H1 (cell line): ENCODE measurements around the gene UBL4B. TPM values are rescaled to one million over a fixed set of nuclear protein-coding genes. Genes with fewer than 3 reads are reported as not detected.

Source experiments
- CTCF ChIA-PET: fragments of 300-600 bp; sonication (Branson Sonifier 250); formaldehyde crosslinking; loops from one replicate; lab custom pipeline; 2021; ENCODE audit not compliant: partially characterized antibody; lab: Charles Lee
- POLR2A ChIA-PET: fragments of 300-600 bp; sonication (Branson Sonifier 250); formaldehyde crosslinking; loops from one replicate; lab custom pipeline; 2021; ENCODE audit warnings: inconsistent platforms; ENCODE audit not compliant: partially characterized antibody; lab: Charles Lee
- DNase-seq, 2 experiments: peaks; one replicate each; pipeline versions ENCODE4 v3.0.0 to v3.0.0-alpha.2; 2010 to 2022; ENCODE audit warnings: low spot score in 2 of 2, low read depth in 1 of 2, mixed read lengths in 1 of 2
- FAIRE-seq: peaks from 2 replicates; lab custom pipeline; 2011; peaks lifted over from hg19 to GRCh38; lab: Jason Lieb, UNC
- H2AFZ ChIP-seq: 2 replicates; pipeline ENCODE4 v1.8.1; 2012; ENCODE audit warnings: low read length, inconsistent platforms
- H2AK5ac ChIP-seq: 2 replicates; pipeline ENCODE4 v1.6.1; 2013; ENCODE audit warnings: low read depth, low read length
- H2BK120ac ChIP-seq: replicated peaks from 2 replicates; pipeline ENCODE3; 2013; ENCODE audit warnings: low read depth, low read length, inconsistent platforms
- H2BK12ac ChIP-seq: 2 replicates; pipeline ENCODE4 v1.6.1; 2013; ENCODE audit warnings: low read depth, low read length
- H2BK15ac ChIP-seq: 2 replicates; pipeline ENCODE4 v1.6.1; 2013; ENCODE audit warnings: low read length
- H2BK20ac ChIP-seq: 2 replicates; pipeline ENCODE4 v1.6.1; 2013; ENCODE audit warnings: low read length
- H2BK5ac ChIP-seq: 2 replicates; pipeline ENCODE4 v1.6.1; 2013; ENCODE audit warnings: low read depth, low read length
- H3K14ac ChIP-seq: 2 replicates; pipeline ENCODE4 v1.6.1; 2013; ENCODE audit warnings: inconsistent platforms; ENCODE audit not compliant: insufficient read length
- H3K18ac ChIP-seq: 2 replicates; pipeline ENCODE4 v1.6.1; 2013; ENCODE audit warnings: low read length; ENCODE audit errors: extremely low read depth
- H3K23ac ChIP-seq: 2 replicates; pipeline ENCODE4 v1.6.1; 2013; ENCODE audit warnings: inconsistent platforms; ENCODE audit not compliant: insufficient read length
- H3K23me2 ChIP-seq: 2 replicates; pipeline ENCODE4 v1.6.1; 2013; ENCODE audit warnings: low read depth, low read length
- H3K27ac ChIP-seq: 2 replicates; pipeline ENCODE4 v1.6.1; 2011; ENCODE audit warnings: low read depth, low read length, inconsistent platforms
- H3K27me3 ChIP-seq, 4 experiments: replicated peaks in 1 of 4; 1 replicate in 1 of 4; 2 replicates in 3 of 4; pipeline versions ENCODE4 v1.6.1 to v1.8.1; 2011 to 2013; ENCODE audit warnings: low read length in 3 of 4, mild to moderate bottlenecking in 3 of 4, inconsistent platforms in 2 of 4, mixed read lengths in 2 of 4, moderate library complexity in 1 of 4; ENCODE audit not compliant: control insufficient read depth in 3 of 4, insufficient read depth in 3 of 4; ENCODE audit errors: extremely low read depth in 1 of 4
- H3K36me3 ChIP-seq, 4 experiments: 2 replicates each; pipeline versions ENCODE4 v1.6.1 to v1.8.1; 2011 to 2013; ENCODE audit warnings: mild to moderate bottlenecking in 4 of 4, low read length in 3 of 4, moderate library complexity in 2 of 4, control low read depth in 1 of 4, inconsistent platforms in 1 of 4; ENCODE audit not compliant: insufficient read depth in 4 of 4, control insufficient read depth in 2 of 4
- H3K4ac ChIP-seq: replicated peaks from 2 replicates; pipeline ENCODE3; 2013; ENCODE audit warnings: low read length, low read depth, mixed read lengths, inconsistent platforms; ENCODE audit not compliant: insufficient read length
- H3K4me1 ChIP-seq, 4 experiments: replicated peaks in 1 of 4; 1 replicate in 1 of 4; 2 replicates in 3 of 4; pipeline versions ENCODE4 v1.6.1 to v1.8.1; 2011 to 2013; ENCODE audit warnings: low read length in 3 of 4, inconsistent platforms in 2 of 4, mixed read lengths in 1 of 4; ENCODE audit not compliant: insufficient read depth in 4 of 4, control insufficient read depth in 3 of 4
- H3K4me2 ChIP-seq, 2 experiments: 2 replicates each; pipeline versions ENCODE4 v1.6.1 to v1.8.1; 2011 to 2013; ENCODE audit warnings: low read depth in 2 of 2, low read length in 2 of 2, control low read depth in 1 of 2, inconsistent platforms in 1 of 2, mild to moderate bottlenecking in 1 of 2; ENCODE audit not compliant: insufficient read depth in 1 of 2
- H3K4me3 ChIP-seq, 4 experiments: fragments of 200-600, 300-600 bp in 1 of 4; sonication (generic), shearing (Covaris generic), sonication (Bioruptor Twin) in 1 of 4; 2 replicates each; pipeline versions ENCODE4 v1.5.1 to v1.8.1; 2011 to 2016; ENCODE audit warnings: low read length in 4 of 4, low read depth in 3 of 4, control low read depth in 2 of 4, inconsistent platforms in 2 of 4, mild to moderate bottlenecking in 2 of 4, mixed read lengths in 1 of 4, moderate library complexity in 1 of 4; ENCODE audit not compliant: insufficient read depth in 2 of 4; ENCODE audit errors: extremely low read depth in 1 of 4
- H3K56ac ChIP-seq: replicated peaks from 2 replicates; pipeline ENCODE3; 2013; ENCODE audit warnings: low read depth, mild to moderate bottlenecking, mixed read lengths, low read length, inconsistent platforms; ENCODE audit not compliant: insufficient read length
- H3K79me1 ChIP-seq: 2 replicates; pipeline ENCODE4 v1.6.1; 2013; ENCODE audit warnings: low read depth, low read length, control low read depth
- H3K79me2 ChIP-seq, 2 experiments: 2 replicates each; pipeline versions ENCODE4 v1.6.1 to v1.8.1; 2012 to 2013; ENCODE audit warnings: low read length in 2 of 2, mild to moderate bottlenecking in 2 of 2, inconsistent platforms in 1 of 2; ENCODE audit not compliant: insufficient read depth in 2 of 2, control insufficient read depth in 1 of 2
- H3K9ac ChIP-seq, 4 experiments: replicated peaks in 1 of 4; 1 replicate in 1 of 4; 2 replicates in 3 of 4; pipeline versions ENCODE4 v1.6.1 to v1.8.1; 2011 to 2013; ENCODE audit warnings: low read depth in 3 of 4, low read length in 3 of 4, control low read depth in 2 of 4, mild to moderate bottlenecking in 2 of 4, moderate library complexity in 2 of 4, inconsistent platforms in 1 of 4; ENCODE audit errors: extremely low read depth in 1 of 4
- H3K9me3 ChIP-seq, 2 experiments: 2 replicates each; pipeline versions ENCODE4 v1.6.1 to v1.8.1; 2012 to 2013; ENCODE audit warnings: mild to moderate bottlenecking in 2 of 2, moderate library complexity in 2 of 2, control low read depth in 1 of 2, inconsistent platforms in 1 of 2, low read depth in 1 of 2, low read length in 1 of 2, mixed read lengths in 1 of 2; ENCODE audit not compliant: insufficient read depth in 2 of 2
- H4K20me1 ChIP-seq, 2 experiments: replicated peaks in 1 of 2; 2 replicates each; pipeline versions ENCODE3 to v1.8.1; 2011 to 2013; ENCODE audit warnings: inconsistent platforms in 2 of 2, low read length in 2 of 2, mild to moderate bottlenecking in 1 of 2; ENCODE audit not compliant: insufficient read depth in 2 of 2, control insufficient read depth in 1 of 2
- H4K5ac ChIP-seq: 2 replicates; pipeline ENCODE4 v1.6.1; 2013; ENCODE audit warnings: low read length, low read depth, mixed read lengths, inconsistent platforms; ENCODE audit not compliant: insufficient read length
- H4K8ac ChIP-seq: 2 replicates; pipeline ENCODE4 v1.8.0; 2013; ENCODE audit warnings: mild to moderate bottlenecking, moderate library complexity, low read length, inconsistent platforms; ENCODE audit not compliant: insufficient read depth; ENCODE audit errors: extremely low read depth
- H4K91ac ChIP-seq: replicated peaks from 2 replicates; pipeline ENCODE3; 2013; ENCODE audit warnings: low read length, mixed read lengths, inconsistent platforms; ENCODE audit not compliant: insufficient read length
- BACH1 ChIP-seq: IDR thresholded peaks from 2 replicates; pipeline ENCODE4 v1.6.1; 2012; ENCODE audit warnings: low read length, improper control_type of control experiment
- CHD2 ChIP-seq: IDR thresholded peaks from 2 replicates; pipeline ENCODE4 v1.6.1; 2012; ENCODE audit warnings: low read length, improper control_type of control experiment
- CTCF ChIP-seq, 3 experiments: IDR thresholded peaks; 1 replicate in 2 of 3; 2 replicates in 1 of 3; pipeline versions ENCODE4 v1.5.1 to v1.6.1; 2011; ENCODE audit warnings: low read length in 3 of 3, mild to moderate bottlenecking in 3 of 3, inconsistent platforms in 2 of 3, low read depth in 1 of 3, moderate library complexity in 1 of 3; ENCODE audit not compliant: insufficient read depth in 1 of 3; ENCODE audit errors: control extremely low read depth in 1 of 3
- GTF2F1 ChIP-seq: IDR thresholded peaks from 2 replicates; pipeline ENCODE4 v1.6.1; 2012; ENCODE audit warnings: low read depth, low read length, improper control_type of control experiment, borderline replicate concordance
- PHF8 ChIP-seq: fragments of 200-600 bp; sonication (generic); conservative IDR thresholded peaks from 2 replicates; pipeline ENCODE4 v1.7.1; 2012; ENCODE audit warnings: low read depth, mild to moderate bottlenecking, inconsistent platforms, low read length, moderate library complexity
- SIRT6 ChIP-seq: IDR thresholded peaks from one replicate; pipeline ENCODE4 v1.7.1; 2012; ENCODE audit warnings: low read length, inconsistent platforms
- SP4 ChIP-seq: IDR thresholded peaks from 2 replicates; pipeline ENCODE4 v1.6.1; 2012; ENCODE audit warnings: low read length, inconsistent platforms
- WGBS, 2 experiments: shearing (Covaris generic) in 1 of 2; methylation state at CpG; one replicate each; pipeline versions ENCODE4 v1.1.6 to v1.1.7; 2013 to 2015; ENCODE audit warnings: low lambda C conversion rate in 2 of 2, mixed read lengths in 2 of 2, inconsistent platforms in 1 of 2, low coverage in 1 of 2, missing lambda C conversion rate in 1 of 2; ENCODE audit not compliant: insufficient replicate concordance in 2 of 2, insufficient coverage in 1 of 2, insufficient read length in 1 of 2; ENCODE audit errors: extremely low coverage in 1 of 2, missing lambda C conversion rate in 1 of 2; 5-methylcytosine and 5-hydroxymethylcytosine counted together
- polyA plus RNA-seq, 7 experiments: library from polyadenylated mRNA; depleted of rRNA in 3 of 7; stranded (reverse) in 5 of 7; unstranded in 2 of 7; fragments of >200 nt in 5 of 7; fragments of 200-250 nt in 2 of 7; gene quantifications; 1 replicate in 5 of 7; 2 replicates in 1 of 7; 4 replicates in 1 of 7; pipeline versions ENCODE4 v1.2.1 to v1.2.3, GENCODE V29; 2011 to 2013; ENCODE audit warnings: missing spikeins in 2 of 7, mixed read lengths in 2 of 7
- total RNA-seq: library from RNA; stranded (reverse); fragmentation: NEBNext Ultra II Directional; extraction: Animal tissue kit (Norgen Biotek cat#: 25700); gene quantifications from 2 replicates; pipeline ENCODE4 v1.2.1, GENCODE V29; 2021

Gene UBL4B
- total and polyA plus RNA-seq, 2 of the 8 experiments (the other 6 are each of a cell fraction or from before 2014, with no cell fraction given), result 0.11 TPM; not detected in 1

GRCh38 chr1:110065841-110066240 lies 46.4 kb upstream of the UBL4B start:
- H3K4me2 ChIP-seq, result no peak overlapping the region
- peaks cover 51 to 65% (median 58%) of the 10 kb centered on the region in 4 experiments for H3K27me3 ChIP-seq
- no peak overlapping the region for H2AFZ ChIP-seq
- peaks cover 7% of the 10 kb centered on the region; the same call in 1 of the 2 replicates for H3K23me2 ChIP-seq
- ChIA-PET POLR2A (interaction anchor here (0.8 to 1.9 kb wide), 4 partner anchors 9 to 39 kb away, joined by 3 to 7 read pairs (median 4); no protein-coding TSS in a partner anchor), CTCF (interaction anchor here (0.9 to 52.4 kb wide), 8 partner anchors 12 to 394 kb away, joined by 3 to 1450 read pairs (median 5); partner anchors contain the start of genes ALX3 and STRIP1)
- H3K56ac ChIP-seq, result no peak overlapping the region
- peaks cover 7 to 8% of the 10 kb centered on the region in 2 experiments for H4K20me1 ChIP-seq
- no peak overlapping the region for H3K14ac ChIP-seq
- no peaks in the 10 kb centered on the region for H3K79me1 ChIP-seq
- H2BK15ac ChIP-seq, result no peak overlapping the region
- H3K4ac ChIP-seq, result no peak overlapping the region
- FAIRE-seq (no peak), DNase-seq (no peak)
- peaks cover 0 to 8% (median 0%) of the 10 kb centered on the region in 4 experiments; a peak in 3 of 8 replicates for H3K36me3 ChIP-seq
- no peak overlapping the region for H3K23ac ChIP-seq
- WGBS, 2 experiments, result 84% methylated on average over 5 of the region's 5 CpGs; no CpG with 5 or more reads in 1 of the 2 experiments
- no peak overlapping the region for H3K18ac ChIP-seq
- TF ChIP-seq SP4 (no peak), CHD2 (no peak), GTF2F1 (no peak), CTCF (IDR thresholded peaks at IDR 0.05; ENCODE audit: control extremely low read depth in 1 of 3, insufficient read depth in 1 of 3, low read depth in 1 of 3, low read length in 3 of 3) (no peak), BACH1 (no peak), SIRT6 (no peak), PHF8 (no peak)
- no peak overlapping the region for H4K8ac ChIP-seq
- no peak overlapping the region for H2BK20ac ChIP-seq
- H4K5ac ChIP-seq, result no peak overlapping the region
- no peak overlapping the region for H3K9ac ChIP-seq
- H2BK120ac ChIP-seq, result no peak overlapping the region
- no peak overlapping the region for H4K91ac ChIP-seq
- H3K27ac ChIP-seq, result no peak overlapping the region
- H2BK5ac ChIP-seq, result no peak overlapping the region
- H3K4me1 ChIP-seq, result peaks cover under 1 to 28% (median 15%) of the 10 kb centered on the region in 4 experiments; a peak in 6 of 7 replicates
- H2AK5ac ChIP-seq, result no peak overlapping the region
- no peak overlapping the region for H2BK12ac ChIP-seq
- no peaks in the 10 kb centered on the region; a peak in 1 of 4 replicates for H3K9me3 ChIP-seq
- H3K4me3 ChIP-seq, result no peak overlapping the region
- H3K79me2 ChIP-seq, result no peaks in the 10 kb centered on the region
